Brain microvascular endothelial cell (primary cell): ENCODE data around the gene KLRF1.

Source experiments
- DNase-seq: peaks from one replicate; pipeline ENCODE4 v3.0.0-alpha.2; 2020
- H3K27ac ChIP-seq: fragments of 250-450 bp; sonication (Bioruptor Pico); 2 replicates; pipeline ENCODE4 v1.5.1; 2020; ENCODE audit warnings: mild to moderate bottlenecking, moderate library complexity
- H3K27me3 ChIP-seq: fragments of 250-450 bp; sonication (Bioruptor Pico); replicated peaks from 2 replicates; pipeline ENCODE4 v1.5.1; 2020; ENCODE audit warnings: mild to moderate bottlenecking
- H3K36me3 ChIP-seq: fragments of 250-450 bp; sonication (Bioruptor Pico); replicated peaks from 2 replicates; pipeline ENCODE4 v1.5.1; 2020; ENCODE audit warnings: mild to moderate bottlenecking
- H3K4me3 ChIP-seq: 2 replicates; pipeline ENCODE4 v1.5.1; 2011; ENCODE audit warnings: low read depth, mild to moderate bottlenecking, control low read depth, low read length, moderate library complexity
- in situ Hi-C: cut with HindIII; loops from 2 replicates; pipeline ENCODE4 v1.10.0; 2017; ENCODE audit warnings: low sequenced_read_pairs, low pct_ligation_motif_present
- TF ChIP-seq, protein P1 (sequence below): IDR thresholded peaks from 2 replicates; pipeline ENCODE4 v1.5.1; 2011; ENCODE audit warnings: low read depth, mild to moderate bottlenecking, moderate library complexity, low read length, control low read depth, inconsistent platforms; ENCODE audit errors: missing control alignments

The KLRF1 gene

DNA sequence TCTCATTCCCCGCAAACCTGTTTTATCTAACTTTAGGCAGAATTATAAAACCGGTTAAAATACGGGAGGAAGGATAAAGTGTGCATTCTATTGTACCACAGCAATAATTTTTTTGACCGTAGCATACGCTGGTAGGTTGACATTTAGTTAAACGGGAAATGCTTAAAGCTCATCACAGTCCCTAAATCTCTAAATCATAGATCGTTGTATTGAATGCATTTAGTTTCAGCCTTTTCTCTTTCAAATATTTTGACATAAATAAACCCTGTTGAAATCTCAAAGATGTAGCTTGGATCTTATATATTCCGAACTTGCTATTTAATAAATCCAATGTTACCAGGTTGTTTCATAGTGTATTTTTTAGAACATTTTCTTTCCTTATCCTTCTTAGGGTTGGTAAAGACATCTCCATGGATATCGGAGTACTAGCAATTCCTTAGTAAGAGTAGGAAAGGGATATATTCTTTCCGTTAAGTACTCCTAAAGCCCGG, 41.1 kb downstream of the KLRF1 start:
- TF ChIP-seq, protein P1, sequence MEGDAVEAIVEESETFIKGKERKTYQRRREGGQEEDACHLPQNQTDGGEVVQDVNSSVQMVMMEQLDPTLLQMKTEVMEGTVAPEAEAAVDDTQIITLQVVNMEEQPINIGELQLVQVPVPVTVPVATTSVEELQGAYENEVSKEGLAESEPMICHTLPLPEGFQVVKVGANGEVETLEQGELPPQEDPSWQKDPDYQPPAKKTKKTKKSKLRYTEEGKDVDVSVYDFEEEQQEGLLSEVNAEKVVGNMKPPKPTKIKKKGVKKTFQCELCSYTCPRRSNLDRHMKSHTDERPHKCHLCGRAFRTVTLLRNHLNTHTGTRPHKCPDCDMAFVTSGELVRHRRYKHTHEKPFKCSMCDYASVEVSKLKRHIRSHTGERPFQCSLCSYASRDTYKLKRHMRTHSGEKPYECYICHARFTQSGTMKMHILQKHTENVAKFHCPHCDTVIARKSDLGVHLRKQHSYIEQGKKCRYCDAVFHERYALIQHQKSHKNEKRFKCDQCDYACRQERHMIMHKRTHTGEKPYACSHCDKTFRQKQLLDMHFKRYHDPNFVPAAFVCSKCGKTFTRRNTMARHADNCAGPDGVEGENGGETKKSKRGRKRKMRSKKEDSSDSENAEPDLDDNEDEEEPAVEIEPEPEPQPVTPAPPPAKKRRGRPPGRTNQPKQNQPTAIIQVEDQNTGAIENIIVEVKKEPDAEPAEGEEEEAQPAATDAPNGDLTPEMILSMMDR: no peak
- Histone ChIP-seq H3K36me3 (no peaks in the 10 kb centered on the region), H3K27ac (no peak overlapping the region), H3K4me3 (no peak overlapping the region), H3K27me3 (no peaks in the 10 kb centered on the region)
- DNase-seq: no peak
- in situ Hi-C loops: no loop called here

DNA sequence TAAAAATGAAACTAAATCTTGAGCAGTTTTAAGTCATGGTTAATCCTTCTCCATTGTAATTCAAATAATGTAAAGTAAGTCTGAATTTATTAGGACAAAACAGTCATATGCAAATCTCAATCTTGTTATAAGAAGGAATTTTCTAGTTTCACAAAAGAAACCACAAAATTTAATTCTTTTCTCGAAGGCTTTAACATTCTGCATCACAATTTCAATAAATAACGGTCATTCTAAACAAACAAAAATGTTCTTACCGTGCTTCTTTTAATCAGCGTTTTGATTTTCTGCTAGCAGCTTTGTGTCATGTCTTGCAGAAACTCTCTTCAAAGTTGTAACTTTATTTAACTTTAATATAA, 41.6 kb downstream of the KLRF1 start:
- Histone ChIP-seq H3K27me3 (no peaks in the 10 kb centered on the region), H3K27ac (peak overlapping the region; percentile 55), H3K4me3 (peak overlapping the region; percentile 47), H3K36me3 (no peaks in the 10 kb centered on the region)
- in situ Hi-C loops: no loop called here
- TF ChIP-seq, protein P1: no peak
- no peak for DNase-seq

DNA sequence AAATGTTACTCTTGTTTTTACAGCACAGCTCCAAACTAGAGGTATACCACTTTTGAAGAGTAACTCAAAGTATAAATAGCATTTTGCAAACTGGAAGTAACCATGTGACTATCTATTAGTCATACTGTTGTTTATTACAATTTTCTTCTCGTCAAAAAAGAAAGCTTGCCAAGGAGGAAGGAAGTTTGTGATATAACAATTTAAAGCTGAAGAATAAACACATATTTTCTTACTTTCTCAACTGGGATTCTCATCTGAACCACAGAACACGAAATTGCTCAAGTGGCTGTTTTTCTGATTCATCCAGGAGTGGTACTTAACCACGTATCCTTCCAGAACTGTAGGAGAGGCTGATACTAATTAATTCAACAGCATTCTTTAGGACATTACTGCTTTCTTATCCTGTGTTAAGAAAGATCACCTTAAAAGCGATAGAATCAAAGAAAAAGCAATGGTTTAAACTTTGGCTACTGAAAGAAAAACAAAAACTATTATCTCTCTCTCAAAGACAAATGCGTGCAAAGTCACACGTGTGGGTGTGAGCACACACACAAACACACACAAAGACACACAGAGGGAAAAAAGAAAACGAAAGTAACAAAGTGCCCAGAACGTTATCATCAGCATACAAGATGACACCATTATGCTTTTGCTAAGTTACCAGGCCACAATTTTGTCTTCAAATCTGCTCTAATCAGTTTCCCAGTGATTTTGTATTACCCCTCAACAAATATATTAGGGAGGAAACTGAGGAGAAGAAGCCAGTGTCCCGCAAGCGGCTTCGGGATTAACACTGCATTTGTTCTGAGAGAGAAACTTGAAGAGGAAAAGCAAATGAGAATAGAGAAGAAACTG, 42.3 kb downstream of the KLRF1 start, which contains the start of gene CLEC2B:
TSS of gene CLEC2B (minus strand) at position 48 of the 855 bp plus-strand sequence.
- in situ Hi-C loops: no loop called here
- peak; percentile 47 for DNase-seq
- H3K4me3 ChIP-seq: peak within 1 kb of the TSS; percentile 47
- H3K27me3 ChIP-seq: no peaks in the 10 kb centered on the region
- TF ChIP-seq, protein P1: no peak
- H3K27ac ChIP-seq: peak within 1 kb of the TSS; percentile 55
- no peaks in the 10 kb centered on the region for H3K36me3 ChIP-seq

DNA sequence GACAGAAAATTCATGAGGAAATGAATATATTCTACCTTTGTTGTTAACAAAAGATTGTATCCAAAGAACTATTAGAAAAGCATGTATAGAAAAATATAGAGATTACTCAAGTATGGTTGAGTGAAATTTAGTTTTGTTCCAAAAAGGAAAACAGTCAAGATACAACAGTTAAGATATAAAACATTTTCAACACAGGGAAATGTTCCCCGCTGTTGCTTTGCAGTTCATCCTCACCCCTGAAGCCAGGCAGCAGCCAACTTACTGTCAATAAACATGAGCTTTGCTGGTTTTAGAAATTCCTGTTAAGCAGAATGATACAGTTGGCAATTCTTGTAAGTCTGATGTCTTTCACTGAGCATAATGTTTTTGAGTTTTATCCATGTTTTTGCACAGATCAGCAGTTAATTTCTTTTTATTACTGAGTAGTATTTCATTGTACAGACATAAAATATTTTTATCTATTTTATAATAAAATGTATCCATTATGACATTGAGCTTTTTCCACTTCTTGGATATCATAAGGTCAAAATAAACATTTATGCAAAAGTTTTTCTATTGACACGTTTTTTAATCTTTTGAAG, 43.1 kb downstream of the KLRF1 start:
- DNase-seq: no peak
- TF ChIP-seq, protein P1: no peak
- in situ Hi-C loops: no loop called here

DNA sequence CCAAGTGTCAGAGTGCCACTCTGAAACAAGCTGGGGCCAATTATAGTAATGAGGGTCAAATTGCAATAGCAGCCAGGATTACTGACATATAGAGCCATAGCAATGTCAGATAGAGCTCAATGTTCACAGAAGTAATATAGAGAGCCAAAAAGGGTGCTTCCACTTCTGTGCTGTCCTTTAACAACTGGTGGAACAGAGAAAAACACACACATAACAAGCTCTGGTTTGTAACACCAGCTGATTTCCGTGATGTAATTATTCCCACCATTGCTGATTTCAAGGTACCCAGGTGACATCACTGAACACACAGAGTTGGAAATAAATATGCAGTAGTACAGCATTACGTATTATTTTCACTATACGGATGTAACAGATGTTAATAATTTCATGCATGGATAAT, 44.9 kb downstream of the KLRF1 start:
- Histone ChIP-seq H3K36me3 (no peaks in the 10 kb centered on the region), H3K27ac (no peak overlapping the region), H3K4me3 (no peak overlapping the region), H3K27me3 (no peaks in the 10 kb centered on the region)
- in situ Hi-C loops: no loop called here
- TF ChIP-seq, protein P1: no peak
- no peak for DNase-seq

More for the DNA sequence above, 43.1 kb downstream of the KLRF1 start:
- Histone ChIP-seq H3K36me3 (no peaks in the 10 kb centered on the region), H3K4me3 (peak overlapping the region; percentile 47), H3K27ac (no peak overlapping the region), H3K27me3 (no peaks in the 10 kb centered on the region)
